DMS153 (cell line): ENCODE measurements around the gene ARPP21.

Source experiments
- DNase-seq: peaks from one replicate; lab custom pipeline; 2025; lab: John Stamatoyannopoulos, UW

ARPP21 gene

GRCh38 chr3:35675621-35676020 lies 36.3 kb downstream of the ARPP21 start:
- no peak for DNase-seq

- DNase-seq = no peak
Measured at GRCh38 chr3:35677797-35678196, 38.5 kb downstream of the ARPP21 start.

GRCh38 chr3:35678643-35679161 lies 39.4 kb downstream of the ARPP21 start:
- no peak for DNase-seq

GRCh38 chr3:35679409-35680080 lies 40.2 kb downstream of the ARPP21 start:
- DNase-seq = no peak

- no peak for DNase-seq
Measured at GRCh38 chr3:35680866-35681650, 41.7 kb downstream of the ARPP21 start.

GRCh38 chr3:35685153-35685552 lies 45.8 kb downstream of the ARPP21 start:
- no peak for DNase-seq

- no peak for DNase-seq
Measured at GRCh38 chr3:35688826-35689225, 49.5 kb downstream of the ARPP21 start.

- no peak for DNase-seq
Measured at GRCh38 chr3:35690271-35690670, 50.9 kb downstream of the ARPP21 start.

GRCh38 chr3:35705904-35706303 lies 66.6 kb downstream of the ARPP21 start:
- DNase-seq = no peak

GRCh38 chr3:35707904-35708303 lies 68.6 kb downstream of the ARPP21 start:
- DNase-seq = no peak

- DNase-seq = no peak
Measured at GRCh38 chr3:35708394-35709271, 69.3 kb downstream of the ARPP21 start.

- DNase-seq = no peak
Measured at GRCh38 chr3:35709691-35710090, 70.4 kb downstream of the ARPP21 start.

- no peak for DNase-seq
Measured at GRCh38 chr3:35710554-35710953, 71.2 kb downstream of the ARPP21 start.

- DNase-seq = no peak
Measured at GRCh38 chr3:35718921-35719320, 79.6 kb downstream of the ARPP21 start.

GRCh38 chr3:35721628-35722027 lies 82.3 kb downstream of the ARPP21 start:
- no peak for DNase-seq

GRCh38 chr3:35722902-35723301 lies 83.6 kb downstream of the ARPP21 start:
- DNase-seq = no peak

GRCh38 chr3:35723480-35724097 lies 84.3 kb downstream of the ARPP21 start:
- DNase-seq = no peak

- DNase-seq = no peak
Measured at GRCh38 chr3:35724106-35724505, 84.8 kb downstream of the ARPP21 start.

- DNase-seq = no peak
Measured at GRCh38 chr3:35727179-35727578, 87.9 kb downstream of the ARPP21 start.

GRCh38 chr3:35733341-35733740 lies 94.0 kb downstream of the ARPP21 start:
- no peak for DNase-seq

- DNase-seq = no peak
Measured at GRCh38 chr3:35733864-35734263, 94.5 kb downstream of the ARPP21 start.

- DNase-seq = no peak
Measured at GRCh38 chr3:35737080-35737479, 97.8 kb downstream of the ARPP21 start.
